OCI-LY7 (cell line): Measurements from ENCODE around the gene MED20. TPM values are rescaled to one million over a fixed set of nuclear protein-coding genes. Genes with fewer than 3 reads are reported as not detected.

Experiments
- BruUV-seq: library from RNA; stranded (reverse); fragments of 400-500 nt; replicated peaks from 2 replicates; lab custom pipeline; 2021; lab: Mats Ljungman, UMichigan
- CTCF ChIA-PET: fragments of 300-600 bp; sonication (Branson Sonifier 250); formaldehyde crosslinking; loops from one replicate; lab custom pipeline; 2022; ENCODE audit warnings: antibody characterized with exemption; ENCODE audit not compliant: unreplicated experiment; lab: Charles Lee
- POLR2A ChIA-PET: fragments of 300-600 bp; sonication (Branson Sonifier 250); formaldehyde crosslinking; loops from one replicate; lab custom pipeline; 2022; ENCODE audit warnings: antibody characterized with exemption; lab: Charles Lee
- DNase-seq: peaks from one replicate; pipeline ENCODE4 v3.0.0-alpha.2; 2015; ENCODE audit warnings: low spot score
- H2AFZ ChIP-seq: fragments of 200-600 bp; sonication (generic), shearing (Covaris generic); 2 replicates; pipeline ENCODE4 v1.6.1; 2014; ENCODE audit warnings: mild to moderate bottlenecking, antibody characterized with exemption, low read length, moderate library complexity
- H3K27ac ChIP-seq: fragments of 200-600 bp; sonication (generic); 2 replicates; pipeline ENCODE4 v1.5.1; 2014; ENCODE audit warnings: mixed run types, low read depth, mild to moderate bottlenecking, moderate library complexity, low read length, inconsistent platforms; ENCODE audit not compliant: poor library complexity, severe bottlenecking
- H3K36me3 ChIP-seq: fragments of 200-600 bp; sonication (generic); 2 replicates; pipeline ENCODE4 v1.6.1; 2014; ENCODE audit warnings: mild to moderate bottlenecking, antibody characterized with exemption, low read length, moderate library complexity, mixed read lengths; ENCODE audit not compliant: insufficient read depth
- H3K4me1 ChIP-seq: fragments of 200-600 bp; sonication (generic); 2 replicates; pipeline ENCODE4 v1.5.1; 2014; ENCODE audit warnings: mild to moderate bottlenecking, low read length; ENCODE audit not compliant: insufficient read depth, poor library complexity, severe bottlenecking
- H3K4me2 ChIP-seq: fragments of 200-600 bp; sonication (generic); 2 replicates; pipeline ENCODE4 v1.6.1; 2014; ENCODE audit warnings: mild to moderate bottlenecking, low read length
- H3K4me3 ChIP-seq: fragments of 200-600 bp; sonication (generic); 2 replicates; pipeline ENCODE4 v1.5.1; 2014; ENCODE audit warnings: mild to moderate bottlenecking, low read depth, low read length; ENCODE audit not compliant: poor library complexity, severe bottlenecking
- H3K79me2 ChIP-seq: fragments of 200-600 bp; sonication (generic); 2 replicates; pipeline ENCODE4 v1.6.1; 2016; ENCODE audit warnings: low read depth, mild to moderate bottlenecking, low read length, moderate library complexity, mixed read lengths; ENCODE audit not compliant: insufficient read depth
- H3K9me2 ChIP-seq: fragments of 200-600 bp; sonication (generic); 2 replicates; pipeline ENCODE4 v1.6.1; 2016; ENCODE audit warnings: mild to moderate bottlenecking, low read length, mixed read lengths; ENCODE audit not compliant: insufficient read depth
- H3K9me3 ChIP-seq: fragments of 200-600 bp; sonication (generic); 2 replicates; pipeline ENCODE4 v1.6.1; 2014; ENCODE audit warnings: mild to moderate bottlenecking, mixed run types, low read length, mixed read lengths
- H4K20me1 ChIP-seq: fragments of 200-600 bp; sonication (generic); 2 replicates; pipeline ENCODE4 v1.6.1; 2014; ENCODE audit warnings: mild to moderate bottlenecking, antibody characterized with exemption, low read length, moderate library complexity, mixed read lengths; ENCODE audit not compliant: insufficient read depth
- CTCF ChIP-seq: fragments of 200-600 bp; sonication (generic); conservative IDR thresholded peaks from 2 replicates; pipeline ENCODE4 v1.5.1; 2014; ENCODE audit warnings: mild to moderate bottlenecking, antibody characterized with exemption, low read length, moderate library complexity, mixed read lengths
- EZH2phosphoT487 ChIP-seq: fragments of 200-600 bp; sonication (generic); IDR thresholded peaks from 2 replicates; pipeline ENCODE4 v1.6.1; 2018; ENCODE audit warnings: low read depth, borderline replicate concordance, mild to moderate bottlenecking, mixed run types, antibody characterized with exemption, low read length, moderate library complexity, mixed read lengths
- intact Hi-C: fragments of 100-400 bp; cut with micrococcal nuclease; formaldehyde crosslinking; loops from one replicate; pipeline ENCODE4 v1.10.0; 2022; ENCODE audit not compliant: unreplicated experiment
- total RNA-seq, 2 experiments: library from RNA; depleted of rRNA in 1 of 2; stranded (reverse); fragments of >200 nt in 1 of 2; shearing (Covaris generic) in 1 of 2; gene quantifications; 2 replicates each; pipeline ENCODE4 v1.2.3, GENCODE V29; 2014 to 2022

Gene MED20
- total RNA-seq, 2 experiments from 2014 or later, result 30.7 to 35.2 TPM

GRCh38 chr6:41966214-41966920 lies 45.4 kb upstream of the MED20 start:
- Histone ChIP-seq H3K36me3 (no peaks in the 10 kb centered on the region), H2AFZ (no peak overlapping the region), H3K27ac (no peak overlapping the region), H3K79me2 (no peaks in the 10 kb centered on the region), H3K9me2 (no peaks in the 10 kb centered on the region), H3K4me3 (no peak overlapping the region), H3K9me3 (no peaks in the 10 kb centered on the region), H3K4me1 (peaks cover 14% of the 10 kb centered on the region), H3K4me2 (no peak overlapping the region), H4K20me1 (no peaks in the 10 kb centered on the region)
- POLR2A ChIA-PET, result interaction anchor here (0.5 to 2.3 kb wide), 6 partner anchors 10 to 55 kb away, joined by 3 to 6 read pairs (median 3); no protein-coding TSS in a partner anchor
- DNase-seq, result no peak
- BruUV-seq, result no TSS peak
- intact Hi-C loops, result no loop called here
- CTCF ChIA-PET, result no interaction called here
- no peak for TF ChIP-seq CTCF
- TF ChIP-seq EZH2phosphoT487, result no peak

GRCh38 chr6:41965429-41966213 lies 44.7 kb upstream of the MED20 start:
- Histone ChIP-seq H2AFZ (no peak overlapping the region), H3K79me2 (no peaks in the 10 kb centered on the region), H3K4me1 (peaks cover 10% of the 10 kb centered on the region), H3K4me3 (no peak overlapping the region), H4K20me1 (no peaks in the 10 kb centered on the region), H3K4me2 (no peak overlapping the region), H3K27ac (no peak overlapping the region), H3K9me2 (no peaks in the 10 kb centered on the region), H3K9me3 (no peaks in the 10 kb centered on the region), H3K36me3 (no peaks in the 10 kb centered on the region)
- ChIA-PET CTCF (no interaction called here), POLR2A (interaction anchor here (0.5 to 1.2 kb wide), 7 partner anchors 13 to 231 kb away, joined by 3 to 5 read pairs (median 3); no protein-coding TSS in a partner anchor)
- no peak for DNase-seq
- intact Hi-C loops, result no loop called here
- no TSS peak for BruUV-seq
- TF ChIP-seq CTCF (no peak), EZH2phosphoT487 (no peak)
